ENCODE results near the gene PHLDB3. TPM values are rescaled to one million over a fixed set of nuclear protein-coding genes. Genes with fewer than 3 reads are reported as not detected.
A peak's percentile ranks its signal among the peaks of the same experiment; 100 is the strongest.

The PHLDB3 gene
- total RNA-seq, 1 donor from 2014 or later, result 14.3 TPM

DNA sequence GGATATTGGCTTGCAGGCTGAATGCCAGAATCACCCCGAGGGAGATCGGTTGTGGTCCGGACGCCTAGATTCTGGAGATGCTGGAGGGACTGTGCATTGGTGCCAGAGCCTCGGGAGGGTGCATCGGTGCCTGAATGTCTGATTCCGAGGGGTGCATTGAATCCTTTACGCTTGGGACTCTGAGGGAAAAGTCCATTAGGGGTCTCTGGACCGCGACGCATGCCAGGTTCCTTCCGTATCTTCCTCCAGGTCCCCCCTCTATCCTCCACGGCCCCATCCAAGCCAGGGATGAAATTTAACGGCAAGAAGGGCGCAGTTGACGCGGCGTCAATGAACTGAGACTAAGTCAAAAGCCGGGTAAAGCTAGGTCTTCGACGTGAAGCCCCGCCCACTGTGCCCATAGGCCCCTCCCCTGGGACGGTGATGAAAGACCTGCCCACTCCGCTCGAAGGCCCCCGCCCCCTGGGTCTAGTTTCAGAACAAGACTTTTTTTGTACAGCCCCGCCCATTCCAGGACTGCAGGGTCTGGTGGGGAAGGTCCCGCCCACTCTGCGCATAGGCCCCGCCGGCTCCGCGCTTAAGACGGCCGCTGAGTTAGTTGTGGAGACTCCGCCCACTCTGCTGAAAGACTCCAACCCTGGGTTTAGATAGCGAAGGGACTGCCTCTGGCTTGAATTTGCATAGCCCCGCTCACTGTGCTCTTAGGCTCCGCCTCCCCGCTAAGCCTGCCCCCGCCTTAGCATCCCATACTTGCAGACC is 29.2 kb upstream of the PHLDB3 start:
- peaks cover 9% of the 10 kb centered on the region for H3K27me3 Mint-ChIP-seq (ENCODE audit: low read depth)
- peaks cover 3% of the 10 kb centered on the region for H3K9me3 Mint-ChIP-seq
- H3K4me1 Mint-ChIP-seq, result peaks cover 30% of the 10 kb centered on the region
- DNase-seq (ENCODE audit: low read depth, low spot score), result peak; percentile 99
- H3K4me3 Mint-ChIP-seq, result peak overlapping the region; percentile 91
- peaks cover 14% of the 10 kb centered on the region for H3K36me3 Mint-ChIP-seq (ENCODE audit: low read depth)
- H3K27ac Mint-ChIP-seq (ENCODE audit: unreplicated experiment), result peak overlapping the region; percentile 96
- TF ChIP-seq, protein P1, sequence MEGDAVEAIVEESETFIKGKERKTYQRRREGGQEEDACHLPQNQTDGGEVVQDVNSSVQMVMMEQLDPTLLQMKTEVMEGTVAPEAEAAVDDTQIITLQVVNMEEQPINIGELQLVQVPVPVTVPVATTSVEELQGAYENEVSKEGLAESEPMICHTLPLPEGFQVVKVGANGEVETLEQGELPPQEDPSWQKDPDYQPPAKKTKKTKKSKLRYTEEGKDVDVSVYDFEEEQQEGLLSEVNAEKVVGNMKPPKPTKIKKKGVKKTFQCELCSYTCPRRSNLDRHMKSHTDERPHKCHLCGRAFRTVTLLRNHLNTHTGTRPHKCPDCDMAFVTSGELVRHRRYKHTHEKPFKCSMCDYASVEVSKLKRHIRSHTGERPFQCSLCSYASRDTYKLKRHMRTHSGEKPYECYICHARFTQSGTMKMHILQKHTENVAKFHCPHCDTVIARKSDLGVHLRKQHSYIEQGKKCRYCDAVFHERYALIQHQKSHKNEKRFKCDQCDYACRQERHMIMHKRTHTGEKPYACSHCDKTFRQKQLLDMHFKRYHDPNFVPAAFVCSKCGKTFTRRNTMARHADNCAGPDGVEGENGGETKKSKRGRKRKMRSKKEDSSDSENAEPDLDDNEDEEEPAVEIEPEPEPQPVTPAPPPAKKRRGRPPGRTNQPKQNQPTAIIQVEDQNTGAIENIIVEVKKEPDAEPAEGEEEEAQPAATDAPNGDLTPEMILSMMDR (conservative IDR thresholded peaks at IDR 0.05), result no peak

DNA sequence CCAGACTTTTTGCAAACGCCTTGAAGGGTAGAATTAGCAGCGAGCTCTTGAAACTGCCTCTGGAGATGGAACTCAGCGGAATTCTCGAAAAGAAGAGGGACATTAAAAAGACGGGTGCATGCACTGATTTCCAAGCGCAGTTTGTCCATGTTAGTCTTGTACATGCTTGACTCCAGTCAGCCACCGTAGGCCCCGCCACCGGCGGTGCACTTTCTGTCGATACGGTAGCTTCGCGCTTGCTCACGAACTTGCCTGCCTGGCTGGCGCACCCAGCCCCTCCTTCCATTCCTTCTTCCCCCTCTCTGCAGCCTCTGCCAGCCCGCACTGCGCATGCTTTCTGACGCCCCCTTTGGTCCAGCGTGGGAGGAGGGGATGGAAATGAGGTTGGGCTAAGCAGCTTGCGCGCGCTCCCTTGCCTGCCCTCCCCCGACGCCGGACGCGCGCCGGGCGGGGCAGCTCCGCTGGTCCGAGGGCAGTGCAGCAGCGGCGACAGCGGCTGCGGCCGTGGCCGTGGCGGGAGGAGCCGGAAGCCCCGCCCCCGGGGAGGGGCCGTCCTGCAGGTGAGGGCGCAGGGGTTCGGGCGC is 28.5 kb upstream of the PHLDB3 start, which contains the start of gene ZNF575:
TSS of gene ZNF575 (plus strand) at position 227 of the 584 bp plus-strand sequence. CDS start 1,235 bp downstream, outside the sequence.
- H3K4me3 Mint-ChIP-seq, result peak within 1 kb of the TSS; percentile 91
- TF ChIP-seq, protein P1 (conservative IDR thresholded peaks at IDR 0.05), result no peak
- H3K27ac Mint-ChIP-seq (ENCODE audit: unreplicated experiment), result peak within 1 kb of the TSS; percentile 96
- peaks cover 8% of the 10 kb centered on the region for H3K36me3 Mint-ChIP-seq (ENCODE audit: low read depth)
- H3K4me1 Mint-ChIP-seq, result peaks cover 33% of the 10 kb centered on the region
- H3K27me3 Mint-ChIP-seq (ENCODE audit: low read depth), result peaks cover 9% of the 10 kb centered on the region
- DNase-seq (ENCODE audit: low read depth, low spot score), result peak; percentile 89
- H3K9me3 Mint-ChIP-seq, result no peaks in the 10 kb centered on the region

DNA sequence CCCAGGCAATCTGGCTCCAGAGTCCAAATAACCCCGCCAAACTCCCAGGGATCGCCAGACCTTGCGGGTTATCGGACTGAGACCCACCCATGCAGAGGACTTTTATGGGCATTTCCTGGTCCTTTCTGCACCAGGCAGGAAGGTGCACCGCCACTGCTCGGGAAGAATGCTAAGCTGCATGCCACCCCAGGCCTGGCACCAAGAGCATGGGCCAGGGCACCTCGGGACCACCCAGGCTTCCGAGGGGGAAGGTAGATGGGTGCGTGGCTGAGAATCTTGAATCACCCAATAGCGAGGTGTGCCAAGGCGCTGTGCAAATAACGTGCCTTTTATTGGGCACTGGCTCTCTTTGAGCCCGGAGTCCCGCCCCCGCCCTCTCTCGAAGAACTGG is 28.0 kb upstream of the PHLDB3 start:
- peak; percentile 14 for DNase-seq (ENCODE audit: low read depth, low spot score)

DNA sequence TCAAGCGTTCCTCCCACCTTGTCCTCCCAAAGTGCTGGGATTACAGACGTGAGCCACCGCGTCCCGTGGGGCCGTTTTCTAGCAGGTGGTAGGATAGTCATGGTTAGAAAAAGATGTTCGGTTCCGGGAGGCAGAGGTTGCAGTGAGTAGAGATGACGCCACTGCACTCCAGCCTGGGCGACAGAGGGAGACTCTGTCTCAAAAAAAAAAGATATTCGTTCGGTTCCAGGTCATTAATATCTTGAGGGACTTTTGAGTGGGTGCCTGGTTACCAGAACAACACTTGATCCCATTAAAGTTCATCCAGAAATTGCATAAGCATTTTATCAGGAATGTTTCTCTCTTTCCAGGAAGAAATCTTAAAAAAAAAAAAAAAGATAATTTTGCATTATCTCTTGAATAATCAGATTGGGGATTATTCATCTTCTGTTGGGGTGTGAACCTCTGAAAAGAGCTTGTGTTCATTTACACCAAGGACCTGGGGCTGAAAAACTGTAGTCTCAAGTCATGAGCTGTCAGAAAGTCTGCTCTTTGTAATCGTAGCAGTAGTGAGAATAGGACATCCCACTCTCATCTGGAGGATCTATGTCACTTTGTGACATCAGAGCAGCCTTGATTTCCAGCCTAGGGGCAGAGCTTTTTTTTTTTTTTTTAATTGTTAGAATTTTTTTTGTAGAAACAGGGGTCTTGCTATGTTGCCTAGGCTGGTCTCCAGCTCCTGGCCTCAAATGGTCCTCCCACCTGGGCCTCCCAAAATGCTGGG is 23.5 kb upstream of the PHLDB3 start:
- Mint-ChIP-seq H3K36me3 (ENCODE audit: low read depth) (no peaks in the 10 kb centered on the region), H3K9me3 (no peaks in the 10 kb centered on the region), H3K4me3 (peak overlapping the region; percentile 66), H3K4me1 (peaks cover 41% of the 10 kb centered on the region), H3K27ac (ENCODE audit: unreplicated experiment) (no peak overlapping the region), H3K27me3 (ENCODE audit: low read depth) (peaks cover 5% of the 10 kb centered on the region)
- DNase-seq (ENCODE audit: low read depth, low spot score), result no peak
- TF ChIP-seq, protein P1 (conservative IDR thresholded peaks at IDR 0.05), result no peak

More for the DNA sequence above, 28.0 kb upstream of the PHLDB3 start:
- H3K27ac Mint-ChIP-seq (ENCODE audit: unreplicated experiment), result peak overlapping the region; percentile 8
- TF ChIP-seq, protein P1 (conservative IDR thresholded peaks at IDR 0.05), result no peak
- peaks cover 6% of the 10 kb centered on the region for H3K36me3 Mint-ChIP-seq (ENCODE audit: low read depth)
- peaks cover 37% of the 10 kb centered on the region for H3K4me1 Mint-ChIP-seq
- H3K4me3 Mint-ChIP-seq, result peak overlapping the region; percentile 89
- peaks cover 9% of the 10 kb centered on the region for H3K27me3 Mint-ChIP-seq (ENCODE audit: low read depth)
- no peaks in the 10 kb centered on the region for H3K9me3 Mint-ChIP-seq

Data from neural crest cell (in vitro differentiated cells).